ENCODE data around the gene EXOC6B. TPM values are rescaled to one million over a fixed set of nuclear protein-coding genes. Genes with fewer than 3 reads are reported as not detected.

The EXOC6B gene
- total and polyA plus RNA-seq, 8 donors = 3.4 to 57.2 (median 27.1) TPM

- no peak overlapping the region for H3K4me3 ChIP-seq
- H3K4me1 ChIP-seq = peaks cover 6 to 9% (median 7%) of the 10 kb centered on the region in 4 donors
- 89 to 96% (median 95%) methylated on average over 10 to 29 of the region's 29 CpGs for WGBS, 5 donors
- peaks cover 0 to 35% (median 0%) of the 10 kb centered on the region in 3 donors for H3K27me3 ChIP-seq
- TF ChIP-seq EP300 (IDR thresholded peaks at IDR 0.05) = no peak
- TF ChIP-seq POLR2AphosphoS5 (IDR thresholded peaks at IDR 0.05) = no peak
- TF ChIP-seq CTCF (IDR thresholded peaks at IDR 0.05) = no peak
- TF ChIP-seq POLR2A (IDR thresholded peaks at IDR 0.05) = no peak
- H3K27ac ChIP-seq = no peak overlapping the region
- no peak for DNase-seq
- intact Hi-C loops (cut with DNase I; ENCODE audit: low total_unique reads) = no loop called here
- H3K36me3 ChIP-seq = no peaks in the 10 kb centered on the region
- no peaks in the 10 kb centered on the region for H3K9me3 ChIP-seq
These were observed 692.7 kb downstream of the EXOC6B start for GRCh38 chr2:72132981-72133720.

GRCh38 chr2:72131916-72132841 lies 693.7 kb downstream of the EXOC6B start:
- H3K27me3 ChIP-seq = peaks cover 0 to 44% (median 0%) of the 10 kb centered on the region in 3 donors
- H3K36me3 ChIP-seq = no peaks in the 10 kb centered on the region
- no peaks in the 10 kb centered on the region for H3K4me1 ChIP-seq
- no peaks in the 10 kb centered on the region for H3K9me3 ChIP-seq
- TF ChIP-seq CTCF (IDR thresholded peaks at IDR 0.05) (no peak), POLR2A (IDR thresholded peaks at IDR 0.05) (no peak), POLR2AphosphoS5 (IDR thresholded peaks at IDR 0.05) (no peak), EP300 (IDR thresholded peaks at IDR 0.05) (no peak)
- H3K4me3 ChIP-seq = no peak overlapping the region
- WGBS, 5 donors = 89 to 92% (median 91%) methylated on average over 31 to 37 of the region's 37 CpGs
- H3K27ac ChIP-seq = no peak overlapping the region
- intact Hi-C loops (cut with DNase I; ENCODE audit: low total_unique reads) = no loop called here
- DNase-seq = no peak

GRCh38 chr2:72131371-72131891 lies 694.4 kb downstream of the EXOC6B start:
- H3K36me3 ChIP-seq = no peaks in the 10 kb centered on the region
- H3K27ac ChIP-seq = no peak overlapping the region
- H3K9me3 ChIP-seq = no peaks in the 10 kb centered on the region
- intact Hi-C loops (cut with DNase I; ENCODE audit: low total_unique reads) = no loop called here
- no peak overlapping the region for H3K4me3 ChIP-seq
- no peaks in the 10 kb centered on the region for H3K4me1 ChIP-seq
- peaks cover 0 to 44% (median 3%) of the 10 kb centered on the region in 3 donors for H3K27me3 ChIP-seq
- no peak for DNase-seq
- 85 to 96% (median 90%) methylated on average over 14 to 16 of the region's 16 CpGs for WGBS, 5 donors
- TF ChIP-seq POLR2A (IDR thresholded peaks at IDR 0.05) (no peak), CTCF (IDR thresholded peaks at IDR 0.05) (no peak), EP300 (IDR thresholded peaks at IDR 0.05) (no peak), POLR2AphosphoS5 (IDR thresholded peaks at IDR 0.05) (no peak)

- no peak overlapping the region for H3K27ac ChIP-seq
- intact Hi-C loops (cut with DNase I; ENCODE audit: low total_unique reads) = no loop called here
- WGBS, 5 donors = 54 to 61% (median 59%) methylated on average over 23 to 26 of the region's 26 CpGs
- no peak for DNase-seq
- TF ChIP-seq EP300 (IDR thresholded peaks at IDR 0.05) (no peak), POLR2AphosphoS5 (IDR thresholded peaks at IDR 0.05) (no peak), CTCF (IDR thresholded peaks at IDR 0.05) (no peak), POLR2A (IDR thresholded peaks at IDR 0.05) (no peak)
- no peaks in the 10 kb centered on the region for H3K36me3 ChIP-seq
- H3K4me1 ChIP-seq = no peaks in the 10 kb centered on the region
- H3K4me3 ChIP-seq = no peak overlapping the region
- peaks cover 0 to 44% (median 5%) of the 10 kb centered on the region in 3 donors for H3K27me3 ChIP-seq
- no peaks in the 10 kb centered on the region for H3K9me3 ChIP-seq
These were observed 695.0 kb downstream of the EXOC6B start for GRCh38 chr2:72130659-72131360.

Data from stomach (tissue), 9 donors.